Subcutaneous preadipocyte (primary cell): Measurements from ENCODE around the gene SLC35F1. TPM values are rescaled to one million over a fixed set of nuclear protein-coding genes. Genes with fewer than 3 reads are reported as not detected.

ENCODE experiments used
- total RNA-seq: library from RNA; depleted of rRNA; stranded (reverse); fragments of >200 nt; gene quantifications from 2 replicates; pipeline ENCODE4 v1.2.3, GENCODE V29; 2012

Gene SLC35F1
- total RNA-seq: not detected in 2 replicates

GRCh38 chr6:117906958-117907600 is at the start of gene SLC35F1:
Gene SLC35F1, plus strand, starts transcription at chr6:117907264.

Other genes starting within 250 kb of the SLC35F1 start
- 18.0 and 19.7 TPM in 2 replicates for gene NUS1, start 231.8 kb upstream of the SLC35F1 start, total RNA-seq